GM18870 (cell line): ENCODE results near the gene CCDC88B.

Source experiments
- ATAC-seq: cut with Tn5 transposase; IDR thresholded peaks from one replicate; pipeline ENCODE4 v1.9.1; 2021; ENCODE audit warnings: moderate library complexity; ENCODE audit not compliant: unreplicated experiment

Gene CCDC88B

GRCh38 chr11:64379160-64379559 is 39.2 kb downstream of the CCDC88B start:
- no peak for ATAC-seq

DNA sequence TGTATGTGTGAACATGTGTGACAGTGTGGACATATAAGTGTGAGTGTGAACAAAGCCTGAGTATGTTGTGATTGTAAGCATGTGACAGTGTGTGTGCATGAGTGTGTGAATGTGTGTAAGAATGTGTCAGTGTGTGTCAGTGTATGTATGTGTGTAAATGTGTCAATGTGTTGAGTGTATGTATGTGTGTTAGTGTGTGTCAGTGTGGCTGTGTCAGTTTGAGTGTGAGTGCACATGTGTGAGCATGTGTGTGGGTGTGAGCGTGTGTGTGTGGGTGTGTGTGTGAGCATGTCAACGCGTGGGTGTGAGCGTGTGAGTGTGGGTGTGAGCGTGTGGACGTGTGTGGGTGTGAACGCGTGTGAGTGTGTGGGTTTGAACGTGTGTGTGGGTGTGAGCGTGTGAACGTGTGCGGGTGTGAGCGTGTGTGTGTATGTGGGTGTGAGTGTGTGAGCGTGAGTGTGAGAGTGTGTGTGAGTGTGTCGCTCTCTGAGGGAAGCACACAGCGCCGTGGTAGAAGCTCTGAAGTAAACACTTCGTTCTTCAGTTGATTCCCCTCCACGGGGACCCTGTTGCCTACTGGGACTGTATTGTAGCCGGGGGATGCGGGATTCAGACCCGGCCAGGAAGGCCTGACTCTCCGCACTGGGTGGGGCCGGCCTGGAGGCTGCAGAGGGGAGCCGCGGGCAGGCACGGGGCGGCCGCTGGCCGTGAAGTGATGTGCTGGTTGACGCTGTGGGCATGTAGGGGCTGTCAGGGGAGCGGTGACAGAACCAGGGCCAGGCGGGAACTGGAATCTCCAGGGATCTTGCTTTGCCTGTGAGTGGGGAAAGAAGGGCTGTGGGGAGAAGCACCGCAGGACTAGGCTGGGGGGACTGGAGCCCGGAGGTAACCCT is 40.1 kb downstream of the CCDC88B start:
- ATAC-seq = no peak

GRCh38 chr11:64381350-64381749 is 41.3 kb downstream of the CCDC88B start:
- no peak for ATAC-seq

- ATAC-seq = no peak
These were observed 42.0 kb downstream of the CCDC88B start for GRCh38 chr11:64382047-64382446.

DNA sequence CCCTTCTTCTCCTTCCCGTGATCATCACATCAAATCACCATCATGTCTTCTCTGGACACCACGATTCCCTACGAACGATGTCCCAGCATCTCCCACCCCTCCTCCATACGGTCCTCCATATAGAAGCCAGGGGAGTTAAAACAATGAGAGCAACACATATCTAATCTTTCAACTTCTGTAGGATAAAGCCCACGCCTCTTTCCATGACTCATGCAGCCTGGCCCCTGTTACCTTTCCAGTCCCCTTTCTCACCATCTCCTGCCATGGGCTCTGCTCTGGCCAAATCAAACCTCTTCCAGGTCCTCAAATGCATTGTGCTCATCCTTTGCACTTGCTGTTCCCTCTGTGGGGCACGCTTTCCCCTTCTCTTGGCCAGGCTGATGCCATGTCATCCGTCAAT is 42.6 kb downstream of the CCDC88B start:
- ATAC-seq = no peak

- no peak for ATAC-seq
These were observed 43.6 kb downstream of the CCDC88B start for GRCh38 chr11:64383580-64383979.

DNA sequence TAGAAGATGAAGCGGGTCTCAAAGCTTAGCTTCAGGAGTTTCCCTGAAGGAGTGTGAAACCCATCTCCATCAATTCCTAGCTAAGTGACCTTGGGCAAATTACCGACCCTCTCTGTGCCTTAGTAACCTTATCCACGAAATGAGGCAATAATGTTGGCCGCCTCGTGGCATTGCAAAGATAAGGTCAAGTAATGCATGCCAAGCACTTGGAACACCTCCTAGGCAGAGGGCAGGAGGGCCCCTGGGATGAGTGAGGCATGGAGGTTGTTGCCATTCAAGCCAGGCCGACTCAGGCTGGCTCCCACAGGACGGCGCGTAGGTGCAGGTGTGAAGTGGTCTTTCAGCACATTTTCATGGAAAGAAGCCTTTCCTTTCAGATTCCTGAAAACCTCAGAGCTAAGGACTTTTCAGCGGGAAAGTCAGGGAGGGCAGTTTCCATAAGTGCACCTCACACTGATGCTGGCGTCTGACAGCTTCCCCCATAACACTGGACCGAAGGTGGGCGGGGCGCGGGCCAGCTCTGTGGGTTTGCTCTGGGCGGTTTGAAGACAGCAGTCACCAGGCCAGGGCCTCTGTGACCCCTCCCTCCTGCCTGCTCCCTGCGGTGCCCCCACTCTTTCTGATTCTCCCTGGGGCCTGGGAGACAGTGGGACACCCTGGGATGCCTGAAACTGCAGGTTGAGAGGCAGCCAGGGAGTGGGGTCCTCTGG is 44.2 kb downstream of the CCDC88B start:
- ATAC-seq = no peak

GRCh38 chr11:64384981-64385944 is 45.3 kb downstream of the CCDC88B start:
- no peak for ATAC-seq

DNA sequence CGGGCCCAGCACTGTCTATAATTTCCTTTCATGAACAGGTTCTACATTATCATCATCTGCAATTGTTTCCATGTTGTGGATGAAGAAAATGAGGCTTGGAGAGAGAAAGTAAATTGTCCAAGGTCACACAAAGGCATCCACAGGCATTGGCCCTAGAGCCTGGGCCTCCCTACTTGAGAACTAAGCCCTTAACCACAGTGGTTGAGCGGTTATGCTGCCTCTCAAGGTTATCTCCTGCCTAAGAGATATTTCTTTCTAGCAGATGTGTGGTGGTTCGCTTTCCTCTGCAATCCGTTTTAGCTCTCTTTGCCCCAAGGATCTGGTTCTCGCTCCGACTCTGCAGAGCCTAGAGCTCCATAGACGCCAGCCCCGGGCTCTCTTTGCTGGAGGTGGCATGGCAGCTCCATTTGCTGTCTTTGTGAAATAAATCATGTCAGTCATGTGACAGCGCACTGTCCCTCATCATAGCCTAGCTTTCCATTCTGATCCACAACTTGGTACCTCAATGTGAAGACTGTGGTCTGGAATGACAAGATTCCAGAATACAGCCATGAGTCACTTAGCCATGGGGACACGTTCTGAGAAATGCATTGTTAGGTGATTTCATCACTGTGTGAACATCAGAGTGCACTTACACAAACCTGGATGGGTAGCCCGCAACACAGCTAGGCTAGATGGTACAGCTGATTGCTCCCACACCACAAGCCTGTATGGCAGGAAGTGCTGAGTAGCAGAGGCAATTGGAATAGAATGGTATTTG is 46.1 kb downstream of the CCDC88B start:
- ATAC-seq = no peak

- ATAC-seq = no peak
These were observed 47.9 kb downstream of the CCDC88B start for GRCh38 chr11:64387916-64388315.

DNA sequence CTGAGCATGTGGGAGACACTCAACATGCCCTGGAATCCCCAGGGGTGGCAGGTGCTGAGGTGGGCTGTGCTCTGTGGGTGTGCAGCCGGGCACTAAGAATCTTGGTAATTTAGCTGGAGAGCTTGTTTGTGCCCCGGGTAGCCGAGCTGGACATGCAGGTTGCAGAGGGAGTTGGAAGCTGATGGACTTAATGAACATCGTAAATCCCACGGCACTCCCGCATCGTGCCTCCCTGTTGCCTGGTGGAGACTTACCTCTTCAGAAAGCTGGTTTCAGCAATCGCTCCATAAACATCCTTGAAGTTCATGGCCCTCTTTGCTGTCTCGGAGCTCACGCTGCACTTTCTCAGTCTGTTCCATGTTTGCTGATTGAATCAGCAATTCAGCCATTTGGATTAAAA is 48.9 kb downstream of the CCDC88B start:
- no peak for ATAC-seq

DNA sequence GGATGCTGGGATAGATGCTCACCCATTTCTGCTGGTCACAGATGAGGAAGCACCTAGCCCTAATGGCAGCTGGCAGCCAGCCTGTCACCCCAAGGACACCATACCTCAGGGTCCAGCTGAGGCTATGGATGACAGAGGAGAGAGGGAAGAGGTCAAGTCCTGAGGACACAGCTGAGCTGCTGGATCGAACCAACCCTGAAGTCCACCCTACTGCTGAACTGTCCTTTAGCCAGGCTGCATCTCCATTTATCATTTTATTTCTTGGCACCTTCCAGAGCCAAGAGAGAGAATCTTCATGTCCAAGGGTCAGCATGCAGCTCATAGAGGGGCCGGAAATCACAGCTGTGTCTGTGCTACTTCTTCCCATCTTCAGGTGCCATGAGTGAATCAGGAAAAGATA is 49.8 kb downstream of the CCDC88B start:
- ATAC-seq = no peak

- ATAC-seq = no peak
These were observed 50.6 kb downstream of the CCDC88B start for GRCh38 chr11:64390558-64390957.

GRCh38 chr11:64391839-64392238 is 51.8 kb downstream of the CCDC88B start:
- ATAC-seq = no peak

- no peak for ATAC-seq
These were observed 55.6 kb downstream of the CCDC88B start for GRCh38 chr11:64395545-64396078.

DNA sequence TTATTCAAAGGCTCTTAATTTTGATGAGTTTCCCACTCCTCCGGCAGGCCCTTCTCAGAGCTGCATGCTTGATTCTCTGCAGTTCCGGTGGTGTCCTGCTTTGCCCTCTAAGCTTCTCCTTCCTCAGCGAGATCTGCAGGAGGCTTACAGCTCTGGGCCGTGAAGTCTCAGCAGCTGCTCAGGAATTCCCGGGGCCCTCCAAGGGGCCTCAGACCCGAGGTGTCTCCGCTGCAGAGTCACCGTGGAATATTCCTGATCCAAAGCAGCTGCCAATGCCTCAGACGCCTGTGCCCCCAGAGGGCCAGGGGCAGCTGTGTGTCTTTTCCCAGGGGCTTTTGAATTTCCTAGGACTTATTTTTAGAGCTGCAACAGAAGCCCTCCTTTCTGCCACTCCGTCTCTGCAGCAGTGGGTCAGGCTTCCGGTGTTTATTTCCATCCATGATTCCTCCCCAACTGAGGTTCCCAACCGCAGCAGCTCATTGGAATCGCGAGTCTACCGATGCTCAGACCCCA is 56.1 kb downstream of the CCDC88B start:
- ATAC-seq = no peak

DNA sequence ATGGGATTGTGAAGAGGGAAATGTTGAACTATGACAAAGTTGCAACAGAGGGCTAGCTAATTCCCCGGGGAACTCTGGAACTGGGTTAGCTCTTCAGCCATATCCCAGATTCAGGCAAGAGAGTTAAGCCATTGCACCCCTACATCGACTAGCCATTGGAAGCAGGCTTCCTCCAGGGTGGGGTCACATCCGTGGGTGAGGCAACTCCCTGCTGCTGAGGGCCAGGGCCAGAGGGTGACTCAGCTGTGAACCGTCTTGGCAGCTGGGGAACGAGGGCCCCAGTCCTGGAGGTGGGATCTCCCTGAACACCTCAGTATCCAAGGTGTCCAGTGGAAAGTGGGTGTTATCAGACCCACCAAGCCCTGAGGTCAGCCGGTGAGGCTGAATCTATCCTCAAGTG is 60.1 kb downstream of the CCDC88B start:
- no peak for ATAC-seq

DNA sequence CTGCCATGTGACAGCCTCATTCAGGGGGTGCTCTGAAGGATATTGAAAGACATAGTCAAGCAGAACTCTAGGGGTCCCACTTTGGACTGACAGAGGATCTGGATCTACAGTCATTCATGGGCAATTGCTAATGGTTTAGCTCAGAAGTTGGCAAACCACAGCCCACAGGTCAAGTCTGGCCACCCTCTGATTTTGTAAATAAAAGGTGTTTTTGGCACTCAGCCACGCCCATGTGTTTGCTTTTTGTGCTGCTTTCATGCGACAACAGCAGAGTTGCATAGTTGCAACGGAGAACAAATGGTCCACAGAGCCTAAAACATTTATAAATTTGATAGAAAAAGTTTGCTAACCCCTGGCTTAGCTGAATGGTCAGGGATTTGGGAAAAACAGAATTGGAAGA is 60.7 kb downstream of the CCDC88B start:
- ATAC-seq = no peak

- ATAC-seq = no peak
These were observed 61.8 kb downstream of the CCDC88B start for GRCh38 chr11:64401775-64402174.

DNA sequence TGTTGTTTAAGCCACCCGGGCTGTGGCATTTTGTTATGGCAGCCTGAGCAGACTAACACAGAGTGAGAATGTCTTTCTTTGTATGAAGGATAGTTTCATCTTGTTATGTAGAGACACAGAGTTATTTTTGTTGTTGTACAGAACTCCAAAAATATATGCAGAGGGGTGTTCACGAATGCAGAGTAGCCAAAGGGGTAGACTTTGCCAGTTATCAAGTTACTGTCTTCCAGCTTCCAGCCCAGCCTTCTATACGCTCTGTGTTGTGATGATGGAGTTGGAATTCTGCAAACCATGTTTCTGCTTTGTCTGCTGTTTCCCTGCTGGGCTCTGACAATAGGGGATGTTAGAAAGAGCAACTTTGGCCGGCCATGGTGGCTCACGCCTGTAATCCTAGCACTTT is 63.1 kb downstream of the CCDC88B start:
- no peak for ATAC-seq
